GM10847 (cell line): Measurements from ENCODE around the gene TGIF1.

Experiments used
- POLR2A ChIP-seq: IDR thresholded peaks from 2 replicates; pipeline ENCODE4 v1.6.1; 2011; ENCODE audit not compliant: insufficient read length; ENCODE audit errors: extremely low read depth

Gene TGIF1

DNA sequence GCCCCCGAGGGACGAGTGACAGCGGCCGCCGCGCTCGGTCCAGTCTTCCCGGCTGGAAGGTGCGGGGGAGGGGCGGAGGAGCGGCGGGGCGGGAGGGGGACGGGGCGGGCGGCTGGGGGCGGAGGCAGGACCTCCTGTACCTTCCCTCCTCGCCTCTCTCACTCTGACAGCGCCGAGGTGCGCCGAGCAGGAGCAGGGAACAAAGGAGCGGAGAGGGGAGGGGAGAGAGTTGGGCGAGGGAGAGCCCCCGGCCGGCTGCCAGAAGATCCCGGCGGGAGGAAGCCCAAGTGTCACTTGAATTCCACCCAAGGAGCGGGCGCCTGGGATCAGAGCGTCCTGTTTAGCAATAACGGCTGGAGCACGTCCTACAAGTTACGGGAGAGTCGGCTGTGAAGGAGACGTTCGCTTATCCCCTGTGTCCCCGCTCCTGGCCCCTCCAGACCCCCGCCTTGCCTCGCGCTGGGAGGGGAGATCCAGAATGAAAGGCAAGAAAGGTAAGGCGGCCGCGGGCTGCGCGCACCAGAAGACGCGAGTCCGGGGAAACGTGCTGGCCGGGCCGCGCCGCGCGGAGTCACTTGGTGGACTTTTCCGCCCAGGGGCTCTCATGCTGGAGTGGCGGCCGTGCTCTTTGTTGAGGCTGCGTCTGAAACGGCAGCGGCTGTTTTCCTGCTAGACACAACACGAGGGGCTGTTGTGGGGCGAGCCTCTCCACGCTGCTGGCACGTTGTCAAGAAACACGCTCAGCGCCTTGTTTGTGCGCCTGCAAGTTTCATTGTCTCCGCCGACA is at the start of gene TGIF1:
Gene TGIF1, plus strand, starts transcription at position 161 of the 787 bp plus-strand sequence. Its CDS starts 318 bp downstream, at position 479.
- TF ChIP-seq POLR2A, result no peak

DNA sequence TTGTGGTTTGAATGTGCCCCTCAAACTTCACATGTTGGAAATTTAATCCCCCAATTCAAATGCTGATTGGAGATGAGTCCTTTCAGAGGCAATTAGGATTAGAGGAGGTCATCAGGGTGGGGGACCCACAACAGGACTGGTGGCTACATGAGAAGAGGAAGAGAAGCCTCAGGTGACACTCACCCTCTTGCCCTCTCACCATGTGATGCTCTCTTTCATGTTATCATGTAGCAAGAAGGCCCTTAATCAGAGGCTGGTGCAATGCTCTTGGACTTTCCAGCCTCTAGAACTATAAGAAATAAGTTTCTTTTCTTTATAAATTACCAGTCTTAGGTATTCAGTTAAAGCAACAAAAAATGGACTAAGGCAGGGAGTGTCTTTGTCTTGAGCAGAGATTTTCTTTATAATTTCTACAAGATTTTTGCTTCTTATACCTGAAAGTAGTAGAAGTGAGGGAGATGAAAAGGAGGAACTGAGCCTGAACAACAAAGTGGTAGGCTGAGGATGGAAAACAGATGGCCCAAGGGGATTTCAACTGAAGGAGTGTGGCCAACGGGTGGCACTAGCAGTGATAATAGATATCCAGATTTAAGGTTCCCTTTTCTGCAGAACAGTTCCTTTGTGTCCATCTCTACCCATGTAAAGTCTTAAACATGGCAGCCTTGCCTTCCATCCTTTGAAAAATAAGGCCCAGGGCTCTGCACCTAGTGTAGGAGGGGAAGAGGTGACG is 49.2 kb upstream of the TGIF1 start:
- no peak for TF ChIP-seq POLR2A

DNA sequence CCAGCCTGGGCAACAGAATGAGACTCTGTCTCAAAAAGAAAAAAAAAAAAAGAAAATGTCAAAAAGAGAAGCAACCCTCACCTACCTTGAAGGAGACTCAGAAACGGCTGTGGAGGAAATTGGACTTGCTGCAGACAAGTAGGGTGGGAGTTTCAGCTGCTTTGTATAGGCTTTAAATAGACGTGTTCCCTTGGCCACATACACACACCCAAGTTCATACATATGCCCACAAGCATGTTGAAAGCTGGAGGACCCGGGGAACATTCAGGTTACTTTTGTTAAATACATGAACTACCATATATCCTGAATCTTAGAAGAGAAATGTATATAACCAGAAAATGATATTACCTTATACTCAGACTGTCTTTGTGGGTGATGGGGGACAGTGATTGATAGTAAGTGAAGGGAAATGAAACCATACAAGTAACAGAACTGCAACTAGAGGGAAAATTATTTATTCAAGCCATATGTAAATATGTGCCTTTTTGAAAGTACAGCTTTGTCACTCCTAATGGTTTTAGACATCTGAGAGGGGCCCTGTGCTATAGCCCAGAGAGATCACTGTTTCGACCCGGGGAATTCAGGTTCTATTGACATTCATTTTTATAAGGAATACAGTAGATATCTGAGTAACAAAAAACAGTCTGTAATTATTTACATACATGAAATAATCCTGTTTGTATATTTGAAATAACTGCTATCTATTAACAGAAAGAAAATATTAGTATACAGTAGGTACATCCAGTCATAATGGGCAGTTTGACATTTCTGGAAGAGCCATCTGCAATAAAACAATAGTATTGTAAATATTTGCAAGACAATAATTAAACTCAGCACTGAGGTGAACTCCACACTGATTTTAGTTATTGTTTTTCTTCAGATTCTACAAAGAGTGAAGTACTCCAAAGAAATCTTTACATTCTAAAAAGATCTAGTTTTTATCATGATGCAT is 48.0 kb upstream of the TGIF1 start:
- no peak for TF ChIP-seq POLR2A

DNA sequence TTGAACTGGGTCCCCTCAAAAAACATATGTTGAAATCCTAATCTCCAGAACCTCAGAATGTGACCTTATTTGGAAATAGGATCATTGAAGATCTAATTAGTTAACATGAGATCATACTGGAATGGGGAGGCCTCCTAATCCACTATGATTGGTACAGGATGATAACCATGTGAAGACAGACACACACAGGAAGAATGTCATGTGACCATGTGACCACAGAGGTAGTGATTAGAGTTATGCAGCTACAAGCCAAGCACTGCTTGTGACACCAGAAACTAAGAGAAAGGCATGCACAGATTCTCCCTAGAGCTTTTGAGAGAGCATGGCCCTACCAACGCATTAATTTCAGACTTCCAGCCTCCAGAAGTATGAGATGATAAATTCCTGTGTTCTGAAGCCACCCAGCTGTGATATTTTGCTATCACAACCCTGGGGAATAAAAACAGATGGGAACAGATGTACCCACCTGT is 47.0 kb upstream of the TGIF1 start:
- no peak for TF ChIP-seq POLR2A

DNA sequence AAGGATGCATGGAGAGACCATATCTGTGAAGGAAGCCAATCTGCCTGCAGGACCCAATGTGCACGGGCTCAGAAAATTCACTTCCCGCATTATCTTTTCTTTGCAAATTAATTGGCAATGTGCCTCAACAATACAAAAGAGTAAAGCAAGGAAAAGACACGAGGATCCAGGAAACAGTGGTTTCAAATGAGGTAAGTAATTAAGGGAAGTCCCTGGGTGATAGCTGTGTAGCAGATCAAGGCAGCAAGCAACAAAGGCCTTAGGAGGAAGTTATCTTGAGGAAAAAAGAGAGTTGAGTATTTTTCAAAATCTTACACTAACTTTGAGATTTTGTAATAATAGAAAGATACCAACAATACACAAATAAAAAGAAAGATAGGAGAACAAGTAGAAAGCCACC is 44.3 kb upstream of the TGIF1 start:
- no peak for TF ChIP-seq POLR2A

DNA sequence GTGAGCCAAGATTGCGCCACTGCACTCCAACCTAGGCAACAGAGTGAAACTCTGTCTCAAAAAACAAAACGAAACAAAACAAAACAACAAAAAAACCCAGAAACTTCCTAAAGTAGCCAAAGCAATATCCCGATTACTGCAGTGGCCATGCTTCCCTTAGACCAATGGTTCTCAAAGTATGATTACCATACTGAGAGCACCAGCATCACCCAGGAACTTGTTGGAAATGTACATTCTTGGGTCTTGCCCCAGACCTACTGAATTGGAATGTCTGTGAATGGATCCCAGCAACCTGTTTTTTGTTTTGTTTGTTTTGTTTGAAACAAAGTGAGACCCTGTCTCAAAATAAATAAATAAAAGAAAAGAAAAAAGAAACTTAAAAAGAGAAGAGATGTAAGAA is 41.9 kb upstream of the TGIF1 start:
- TF ChIP-seq POLR2A, result no peak

DNA sequence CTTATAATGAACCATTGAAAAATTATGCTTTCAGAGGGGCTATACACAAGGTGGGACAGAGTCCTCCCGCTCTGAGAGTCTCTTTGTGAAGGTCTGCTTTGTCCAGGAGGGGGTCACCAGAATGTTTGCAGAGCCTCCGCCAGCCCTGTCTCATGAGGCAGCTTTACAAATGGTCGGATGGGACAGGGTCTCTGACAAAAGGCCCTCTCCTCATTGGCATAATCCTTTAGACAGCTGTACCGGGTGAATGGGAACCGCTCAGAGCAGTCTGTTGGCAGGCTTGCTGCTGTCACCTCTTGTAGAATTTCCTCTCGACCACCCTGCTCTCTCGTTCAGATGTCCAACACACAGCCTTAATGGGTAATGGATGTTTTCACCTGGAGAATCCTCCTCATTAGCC is 40.2 kb upstream of the TGIF1 start:
- no peak for TF ChIP-seq POLR2A

DNA sequence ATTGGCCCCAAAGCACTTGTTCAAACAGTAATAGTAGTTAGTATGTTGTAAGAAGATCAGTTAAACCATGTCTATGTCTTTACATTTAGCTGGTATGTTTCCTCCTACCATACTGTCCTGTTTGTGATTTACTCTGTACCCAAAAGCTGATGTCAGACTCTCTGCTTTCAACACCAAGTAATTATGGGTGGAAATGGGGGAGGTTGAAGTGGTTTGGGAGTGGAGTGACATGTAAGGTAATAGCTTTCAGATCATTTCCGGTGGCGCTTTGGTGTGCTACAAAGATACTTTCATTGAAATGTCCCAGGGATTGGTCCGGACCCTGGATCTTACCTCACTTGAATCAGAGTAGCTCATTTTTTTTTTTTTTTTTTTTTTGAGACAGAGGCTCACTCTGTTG is 39.7 kb upstream of the TGIF1 start:
- TF ChIP-seq POLR2A, result no peak

DNA sequence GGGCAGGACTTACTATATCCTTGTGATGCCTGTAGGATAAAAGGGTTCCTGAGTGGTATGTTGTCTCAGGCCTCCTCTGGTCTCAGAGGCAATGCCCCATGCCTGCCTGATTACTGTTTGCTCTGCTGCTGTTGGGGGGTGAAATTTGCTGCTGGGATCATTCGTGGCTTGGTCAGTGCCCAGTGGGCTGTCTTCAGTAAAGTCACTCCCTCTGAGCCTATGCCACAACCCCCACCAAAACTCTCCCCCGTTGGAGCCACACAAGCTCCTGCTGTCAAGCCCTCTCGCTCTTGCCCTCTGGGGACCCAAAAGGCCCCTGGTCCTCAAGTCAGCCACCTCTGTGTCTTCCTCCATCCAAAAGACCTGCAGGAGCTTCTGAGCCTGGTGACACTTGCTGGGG is 38.6 kb upstream of the TGIF1 start:
- TF ChIP-seq POLR2A, result no peak

DNA sequence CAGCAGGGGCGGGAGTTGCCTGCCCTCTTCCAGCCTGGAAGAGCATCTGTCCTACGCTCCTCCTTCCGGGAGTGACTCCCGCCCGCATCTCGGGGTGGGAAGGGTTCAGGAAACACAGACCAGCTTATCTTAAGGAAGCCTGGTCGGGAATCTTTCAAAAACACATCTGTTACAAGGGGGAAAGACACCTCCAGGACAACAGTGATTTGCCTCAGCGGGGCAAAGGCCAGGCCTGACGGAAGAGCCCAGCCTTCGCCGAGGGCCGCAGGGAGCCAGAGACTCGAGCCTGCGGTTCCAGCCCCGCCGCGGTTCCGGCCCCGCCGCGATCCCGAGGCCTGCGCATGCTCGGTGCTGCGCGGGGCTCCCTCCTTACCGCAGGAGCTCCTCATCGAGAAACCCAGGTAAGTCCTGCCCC is 38.1 kb upstream of the TGIF1 start:
- no peak for TF ChIP-seq POLR2A

DNA sequence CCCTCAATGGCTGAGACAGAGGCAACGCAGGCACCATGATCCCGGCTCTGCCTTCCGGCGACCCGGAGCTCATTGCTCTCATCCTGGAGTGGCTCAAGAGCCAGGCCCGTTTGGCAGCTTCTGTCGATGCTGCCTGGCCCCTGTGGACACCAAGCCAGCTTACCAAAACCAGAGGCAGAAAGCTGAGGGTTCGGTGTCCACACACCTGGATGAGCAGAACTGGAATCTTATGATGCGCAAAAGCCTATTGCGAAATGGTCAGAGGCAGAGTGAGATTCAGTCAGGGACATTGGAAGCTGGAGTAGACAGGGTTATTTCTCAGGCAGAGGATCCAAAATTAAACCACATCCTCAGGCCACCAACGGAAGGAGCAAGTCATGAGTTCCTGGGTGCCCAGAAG is 34.9 kb upstream of the TGIF1 start:
- no peak for TF ChIP-seq POLR2A

DNA sequence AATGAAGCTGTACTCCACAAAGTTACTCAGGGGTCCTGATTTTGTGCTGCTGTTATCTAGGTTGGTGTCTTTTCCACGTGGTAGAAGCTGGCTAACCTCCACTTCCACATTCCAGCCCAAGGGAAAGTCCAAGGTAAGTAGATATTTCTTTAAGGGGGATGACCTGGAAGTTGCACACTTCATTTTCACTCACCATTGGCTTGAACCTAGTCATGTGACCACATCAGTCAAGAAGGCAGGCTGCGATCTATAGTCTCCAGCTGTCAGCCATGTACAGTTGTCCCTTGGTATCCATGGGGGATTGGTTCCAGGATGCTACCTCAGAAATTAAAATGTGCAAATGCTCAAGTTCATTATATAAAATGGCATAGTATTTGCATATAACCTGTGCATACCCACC is 31.9 kb upstream of the TGIF1 start:
- TF ChIP-seq POLR2A, result no peak

DNA sequence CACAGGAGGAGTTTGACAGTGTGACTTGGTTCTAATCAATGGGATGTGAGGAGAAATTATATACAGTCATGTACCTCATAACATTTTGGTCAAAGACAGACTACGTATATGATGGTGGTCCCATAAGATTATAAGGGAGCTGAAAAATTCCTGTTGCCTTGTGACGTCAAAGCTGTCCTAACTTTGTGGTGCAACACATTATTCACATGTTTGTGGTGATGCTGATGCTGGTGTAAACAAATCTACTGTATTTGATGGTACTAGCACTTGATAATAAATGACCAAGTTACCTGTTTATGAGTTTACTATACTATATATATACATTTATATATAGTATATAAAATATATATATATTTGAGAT is 29.1 kb upstream of the TGIF1 start:
- TF ChIP-seq POLR2A, result no peak

DNA sequence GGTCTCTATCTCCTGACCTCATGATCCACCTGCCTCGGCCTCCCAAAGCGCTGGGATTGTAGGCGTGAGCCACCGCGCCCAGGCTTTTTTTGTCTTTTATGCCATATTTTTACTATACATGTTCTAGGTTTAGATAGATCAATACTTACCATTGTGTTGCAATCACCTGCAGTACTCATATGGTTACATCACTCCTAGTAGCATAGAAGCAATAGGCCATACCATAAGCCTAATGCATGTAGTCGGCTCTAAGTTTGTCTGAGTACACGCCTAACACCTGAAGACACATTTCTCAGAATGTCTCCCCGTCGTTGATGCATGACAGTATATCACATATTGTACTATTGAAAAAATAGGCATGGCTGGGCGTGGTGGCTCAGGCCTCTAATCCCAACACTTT is 27.1 kb upstream of the TGIF1 start:
- no peak for TF ChIP-seq POLR2A

DNA sequence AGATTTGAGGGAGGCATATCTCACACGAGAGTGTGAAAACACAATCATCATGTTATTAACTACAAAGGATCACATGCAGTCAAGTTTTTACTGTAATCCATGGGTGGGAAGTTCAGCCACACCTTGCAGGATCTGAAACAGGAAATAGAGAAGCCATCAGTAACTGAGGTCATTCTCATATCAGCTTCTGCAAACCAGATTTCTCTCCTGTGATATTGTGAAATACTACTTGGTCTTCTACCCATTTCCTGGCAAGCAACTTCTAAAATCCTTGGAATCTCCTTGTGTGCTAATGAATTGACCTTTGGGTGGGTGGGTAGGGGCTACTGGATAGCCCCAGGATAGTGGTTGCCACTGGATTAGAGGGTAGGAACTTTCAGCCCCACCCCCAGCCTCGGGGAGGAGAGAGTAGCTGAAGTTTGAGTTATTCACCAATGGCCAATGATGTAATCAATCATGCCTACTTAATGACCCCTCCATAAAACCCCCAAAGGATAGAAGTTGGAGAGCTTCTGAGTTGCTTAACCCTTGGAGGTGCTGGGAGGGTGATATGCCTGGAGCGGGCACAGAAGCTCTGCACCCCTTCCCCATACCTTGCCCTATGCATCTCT is 25.6 kb upstream of the TGIF1 start:
- TF ChIP-seq POLR2A, result no peak
